ENCODE data around the gene PKP4.

DNA sequence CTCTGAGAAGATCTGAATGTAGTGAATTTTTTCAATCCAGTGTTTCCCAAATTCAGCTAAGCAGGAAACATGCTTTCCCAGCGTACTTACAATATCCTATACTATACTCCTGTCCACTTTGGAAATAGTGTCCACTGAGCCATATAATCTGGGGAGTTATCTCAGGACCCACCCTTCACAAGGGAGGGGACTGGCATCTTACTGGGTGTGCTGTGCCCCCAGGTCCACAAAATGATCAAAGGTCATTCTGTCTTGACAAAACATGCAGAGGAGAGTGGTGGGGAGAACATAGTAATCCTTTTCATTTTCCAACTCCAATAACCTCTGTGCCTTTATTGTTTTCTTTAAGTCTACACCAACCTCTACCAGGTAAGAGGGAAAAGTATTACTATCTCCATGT, 258.6 kb downstream of the PKP4 start:
- TF ChIP-seq CTCF (IDR thresholded peaks at IDR 0.05) (no peak), POLR2A (IDR thresholded peaks at IDR 0.05) (no peak)

Measured in ovary (tissue), 3 donors.